Measurements from ENCODE around the gene MINDY3. TPM values are rescaled to one million over a fixed set of nuclear protein-coding genes. Genes with fewer than 3 reads are reported as not detected.

The MINDY3 gene
- total and polyA plus RNA-seq, 12 donors = 10.8 to 26.0 (median 22.2) TPM

- ATAC-seq = no peak
- intact Hi-C loops (cut with DNase I) = no loop called here
- H3K27ac ChIP-seq = no peak overlapping the region
- no peak for TF ChIP-seq CTCF (IDR thresholded peaks at IDR 0.05)
- no peak overlapping the region for H3K4me3 ChIP-seq
- H3K27me3 ChIP-seq = peaks cover 0 to 58% (median 28%) of the 10 kb centered on the region in 7 donors
- H3K9me3 ChIP-seq = peaks cover 0 to 3% (median 0%) of the 10 kb centered on the region in 11 donors
- H3K36me3 ChIP-seq = no peaks in the 10 kb centered on the region
- DNase-seq = no peak
- H3K4me1 ChIP-seq = peaks cover 0 to 19% (median 14%) of the 10 kb centered on the region in 9 donors
Observed at GRCh38 chr10:15863733-15864132, 3.4 kb upstream of the MINDY3 start.

- intact Hi-C loops (cut with DNase I) = no loop called here
- Histone ChIP-seq H3K4me3 (no peak overlapping the region), H3K4me1 (peaks cover 0 to 23% (median 18%) of the 10 kb centered on the region in 9 donors), H3K36me3 (no peaks in the 10 kb centered on the region), H3K27me3 (peaks cover 0 to 54% (median 23%) of the 10 kb centered on the region in 7 donors), H3K27ac (no peak overlapping the region), H3K9me3 (peaks cover 0 to 3% (median 0%) of the 10 kb centered on the region in 11 donors)
- TF ChIP-seq CTCF (IDR thresholded peaks at IDR 0.05) = no peak
- WGBS, 2 donors = 94 to 96% methylated on average over 1 of the region's 1 CpG
- ATAC-seq = no peak
- DNase-seq = no peak
Observed at GRCh38 chr10:15863323-15863722, 3.0 kb upstream of the MINDY3 start.

- Histone ChIP-seq H3K36me3 (no peaks in the 10 kb centered on the region), H3K4me1 (peaks cover 0 to 43% (median 35%) of the 10 kb centered on the region in 9 donors), H3K4me3 (peak overlapping the region; percentile 78 to 98 (median 92)), H3K9me3 (peaks cover 0 to 3% (median 0%) of the 10 kb centered on the region in 11 donors), H3K27me3 (peaks cover 0 to 29% (median 9%) of the 10 kb centered on the region in 7 donors), H3K27ac (peak overlapping the region; percentile 1 to 87 (median 81))
- ATAC-seq (no peak), DNase-seq (no peak)
- 51 to 55% methylated on average over 8 of the region's 8 CpGs for WGBS, 2 donors
- TF ChIP-seq CTCF (IDR thresholded peaks at IDR 0.05) = no peak
- intact Hi-C loops (cut with DNase I) = no loop called here
Observed at GRCh38 chr10:15860692-15861201, 440 bp upstream of the MINDY3 start.

- WGBS, 2 donors = 9 to 14% methylated on average over 10 of the region's 10 CpGs
- intact Hi-C loops (cut with DNase I) = no loop called here
Observed at GRCh38 chr10:15859509-15859905, 800 bp downstream of the MINDY3 start.

More at GRCh38 chr10:15859509-15859905, 800 bp downstream of the MINDY3 start:
- H3K4me1 ChIP-seq = peaks cover 0 to 43% (median 35%) of the 10 kb centered on the region in 9 donors
- H3K9me3 ChIP-seq = peaks cover 0 to 3% (median 0%) of the 10 kb centered on the region in 11 donors
- H3K36me3 ChIP-seq = peaks cover 0 to 5% (median 0%) of the 10 kb centered on the region in 9 donors
- TF ChIP-seq CTCF (IDR thresholded peaks at IDR 0.05) = no peak
- no peak for ATAC-seq
- peak overlapping the region; percentile 78 to 98 (median 92) for H3K4me3 ChIP-seq
- H3K27me3 ChIP-seq = peaks cover 0 to 17% (median 0%) of the 10 kb centered on the region in 7 donors
- DNase-seq = no peak
- peak overlapping the region in 9 of 10 donors; percentile 75 to 87 (median 82) for H3K27ac ChIP-seq
